Transverse colon (tissue), 4 donors: Measurements from ENCODE around the gene ZC3H18. TPM values are rescaled to one million over a fixed set of nuclear protein-coding genes. Genes with fewer than 3 reads are reported as not detected.

Experiments
- DNase-seq: peaks from one replicate; pipeline ENCODE4 v3.0.0-alpha.2; 2019
- H3K27ac ChIP-seq, 4 donors: fragments of 200-600 bp; sonication (generic); 2 replicates each; pipeline ENCODE4 v1.5.1; 2016 to 2018; ENCODE audit warnings: inconsistent platforms in 4 of 4
- H3K27me3 ChIP-seq: fragments of 200-600 bp; sonication (generic); 2 replicates; pipeline ENCODE4 v1.5.1; 2017; ENCODE audit warnings: inconsistent platforms
- H3K36me3 ChIP-seq, 4 donors: fragments of 200-600 bp; sonication (generic); 2 replicates each; pipeline ENCODE4 v1.5.1; 2017 to 2019; ENCODE audit warnings: inconsistent platforms in 4 of 4
- H3K4me1 ChIP-seq, 4 donors: fragments of 200-600 bp; sonication (generic); 2 replicates each; pipeline ENCODE4 v1.5.1; 2017 to 2020; ENCODE audit warnings: inconsistent platforms in 4 of 4
- H3K4me3 ChIP-seq, 4 donors: fragments of 200-600 bp; sonication (generic); 1 replicate in 1 of 4; 2 replicates in 3 of 4; pipeline versions ENCODE4 v1.5.1 to v1.6.1; 2017 to 2019; ENCODE audit warnings: inconsistent platforms in 4 of 4
- H3K9me3 ChIP-seq, 2 donors: fragments of 200-600 bp; sonication (generic); 2 replicates each; pipeline ENCODE4 v1.5.1; 2017 to 2019; ENCODE audit warnings: inconsistent platforms in 2 of 2
- CTCF ChIP-seq, 5 experiments: fragments of 200-600 bp in 3 of 5; fragments of 450-650 bp in 2 of 5; sonication (generic) in 3 of 5; IDR thresholded peaks; 1 replicate in 2 of 5; 2 replicates in 3 of 5; pipeline ENCODE4 v1.5.1; 2016 to 2017; ENCODE audit warnings: antibody characterized with exemption in 5 of 5, inconsistent platforms in 3 of 5, mild to moderate bottlenecking in 2 of 5, moderate library complexity in 1 of 5
- EP300 ChIP-seq: sonication (generic); formaldehyde crosslinking; IDR thresholded peaks from one replicate; pipeline ENCODE4 v1.6.1; 2017; ENCODE audit warnings: antibody characterized with exemption, low read depth
- POLR2A ChIP-seq: fragments of 450-650 bp; IDR thresholded peaks from one replicate; pipeline ENCODE4 v1.6.1; 2016; ENCODE audit warnings: antibody characterized with exemption, mild to moderate bottlenecking, moderate library complexity
- POLR2AphosphoS5 ChIP-seq, 3 donors: sonication (generic); formaldehyde crosslinking; IDR thresholded peaks; one replicate each; pipeline ENCODE4 v1.6.1; 2016; ENCODE audit warnings: antibody characterized with exemption in 3 of 3
- WGBS, 2 donors: methylation state at CpG; one replicate each; pipeline ENCODE4 v1.1.5; 2018; ENCODE audit warnings: low coverage in 1 of 2; 5-methylcytosine and 5-hydroxymethylcytosine counted together
- in situ Hi-C, 4 donors: fragments of 200-750 bp; cut with MboI; loops; one replicate each; pipeline versions ENCODE4 v1.15.0 to v1.15.1; 2017; ENCODE audit warnings: low sequenced_read_pairs in 3 of 4, low pct_ligation_motif_present in 1 of 4, low pct_unique_long_range_greater_than_20kb in 1 of 4
- intact Hi-C: fragments of 100-400 bp; cut with DNase I; formaldehyde crosslinking; loops from one replicate; pipeline ENCODE4 v1.15.1; 2023; ENCODE audit warnings: low total_unique reads
- total RNA-seq, 4 donors: library from RNA; depleted of rRNA; stranded (reverse); fragments of >200 nt; gene quantifications; one replicate each; pipeline ENCODE4 v1.1.0, GENCODE V29; 2016

Gene ZC3H18
- total RNA-seq, 4 donors from 2014 or later, result 17.9 to 50.5 (median 25.5) TPM

- no peak for TF ChIP-seq POLR2AphosphoS5 (IDR thresholded peaks at IDR 0.05)
- no peak for TF ChIP-seq EP300
- TF ChIP-seq CTCF (IDR thresholded peaks at IDR 0.05), result no peak
- no peak for TF ChIP-seq POLR2A
- in situ Hi-C loops, result no loop called here
- Histone ChIP-seq H3K27me3 (no peaks in the 10 kb centered on the region), H3K36me3 (peaks cover 0 to 15% (median 7%) of the 10 kb centered on the region in 4 donors), H3K9me3 (no peaks in the 10 kb centered on the region), H3K27ac (no peak overlapping the region), H3K4me3 (no peak overlapping the region), H3K4me1 (no peaks in the 10 kb centered on the region)
- no peak for DNase-seq
- WGBS, 2 donors, result 66 to 89% methylated on average over 3 to 8 of the region's 8 CpGs
- intact Hi-C loops, result no loop called here
Measured at GRCh38 chr16:88585269-88585668, 15.1 kb downstream of the ZC3H18 start.

GRCh38 chr16:88585927-88586581 lies 15.9 kb downstream of the ZC3H18 start:
- no peak for DNase-seq
- Histone ChIP-seq H3K27ac (no peak overlapping the region), H3K36me3 (peaks cover 0 to 15% (median 7%) of the 10 kb centered on the region in 4 donors), H3K9me3 (no peaks in the 10 kb centered on the region), H3K27me3 (no peaks in the 10 kb centered on the region), H3K4me1 (no peaks in the 10 kb centered on the region), H3K4me3 (no peak overlapping the region)
- 93 to 100% methylated on average over 2 to 13 of the region's 13 CpGs for WGBS, 2 donors
- intact Hi-C loops (no loop called here), in situ Hi-C loops (no loop called here)
- no peak for TF ChIP-seq CTCF (IDR thresholded peaks at IDR 0.05)
- no peak for TF ChIP-seq POLR2AphosphoS5 (IDR thresholded peaks at IDR 0.05)
- TF ChIP-seq POLR2A, result no peak
- no peak for TF ChIP-seq EP300

- peaks cover 0 to 5% (median 0%) of the 10 kb centered on the region in 4 donors for H3K4me1 ChIP-seq
- H3K9me3 ChIP-seq, result no peaks in the 10 kb centered on the region
- no peak overlapping the region for H3K4me3 ChIP-seq
- H3K27ac ChIP-seq, result no peak overlapping the region
- intact Hi-C loops (no loop called here), in situ Hi-C loops (no loop called here)
- no peak for DNase-seq
- H3K36me3 ChIP-seq, result peaks cover 0 to 13% (median 7%) of the 10 kb centered on the region in 4 donors
- TF ChIP-seq POLR2A (no peak), POLR2AphosphoS5 (IDR thresholded peaks at IDR 0.05) (no peak), EP300 (no peak), CTCF (IDR thresholded peaks at IDR 0.05) (no peak)
- H3K27me3 ChIP-seq, result no peaks in the 10 kb centered on the region
- 66 to 100% methylated on average over 1 to 4 of the region's 4 CpGs for WGBS, 2 donors
Measured at GRCh38 chr16:88588148-88588547, 17.9 kb downstream of the ZC3H18 start.

- no peaks in the 10 kb centered on the region for H3K27me3 ChIP-seq
- no peak for DNase-seq
- intact Hi-C loops, result no loop called here
- no peak overlapping the region for H3K4me3 ChIP-seq
- no peaks in the 10 kb centered on the region for H3K9me3 ChIP-seq
- 86% methylated on average over 5 to 6 of the region's 6 CpGs for WGBS, 2 donors
- peaks cover 0 to 13% (median 6%) of the 10 kb centered on the region in 4 donors for H3K36me3 ChIP-seq
- in situ Hi-C loops, result no loop called here
- no peak overlapping the region for H3K27ac ChIP-seq
- no peak for TF ChIP-seq EP300
- no peak for TF ChIP-seq CTCF (IDR thresholded peaks at IDR 0.05)
- no peak for TF ChIP-seq POLR2A
- TF ChIP-seq POLR2AphosphoS5 (IDR thresholded peaks at IDR 0.05), result no peak
- H3K4me1 ChIP-seq, result peaks cover 0 to 5% (median 0%) of the 10 kb centered on the region in 4 donors
Measured at GRCh38 chr16:88588754-88589153, 18.6 kb downstream of the ZC3H18 start.
